Neural crest cell (in vitro differentiated cells): ENCODE measurements around the gene GIPC3. TPM values are rescaled to one million over a fixed set of nuclear protein-coding genes. Genes with fewer than 3 reads are reported as not detected.
A peak's percentile ranks its signal among the peaks of the same experiment; 100 is the strongest.

Experiments
- DNase-seq: peaks from one replicate; pipeline ENCODE4 v3.0.0; 2021; ENCODE audit warnings: low read depth, mixed read lengths, low spot score
- H3K27ac Mint-ChIP-seq: one replicate; pipeline ENCODE4 v1.8.0; 2021; ENCODE audit warnings: mild to moderate bottlenecking, mixed read lengths; ENCODE audit not compliant: unreplicated experiment
- H3K27me3 Mint-ChIP-seq: 2 replicates; pipeline ENCODE4 v1.8.0; 2021; ENCODE audit warnings: low read depth, mild to moderate bottlenecking, mixed read lengths
- H3K36me3 Mint-ChIP-seq: 2 replicates; pipeline ENCODE4 v1.8.0; 2021; ENCODE audit warnings: low read depth, mild to moderate bottlenecking, mixed read lengths
- H3K4me1 Mint-ChIP-seq: 2 replicates; pipeline ENCODE4 v1.8.0; 2021; ENCODE audit warnings: mixed read lengths
- H3K4me3 Mint-ChIP-seq: one replicate; pipeline ENCODE4 v1.8.0; 2021; ENCODE audit warnings: mild to moderate bottlenecking, mixed read lengths
- H3K9me3 Mint-ChIP-seq: 2 replicates; pipeline ENCODE4 v1.8.0; 2021; ENCODE audit warnings: mixed read lengths
- CTCF ChIP-seq: fragments of 200-600 bp; sonication (generic); conservative IDR thresholded peaks from 2 replicates; pipeline ENCODE4 v1.5.0; 2021; ENCODE audit warnings: antibody characterized with exemption, mild to moderate bottlenecking
- total RNA-seq: library from RNA; stranded (reverse); gene quantifications from 2 replicates; pipeline ENCODE4 v1.2.1, GENCODE V29; 2021

The GIPC3 gene
- total RNA-seq, 1 donor from 2014 or later = 0.19 TPM

- H3K9me3 Mint-ChIP-seq = peaks cover 3% of the 10 kb centered on the region
- no peak overlapping the region for H3K27ac Mint-ChIP-seq
- H3K4me3 Mint-ChIP-seq = no peak overlapping the region
- peaks cover 60% of the 10 kb centered on the region for H3K27me3 Mint-ChIP-seq
- H3K4me1 Mint-ChIP-seq = no peaks in the 10 kb centered on the region
- peak; percentile 44 for DNase-seq
- no peaks in the 10 kb centered on the region for H3K36me3 Mint-ChIP-seq
- TF ChIP-seq CTCF = peak; percentile 62
Observed at GRCh38 chr19:3586127-3586626, 899 bp downstream of the GIPC3 start.

GRCh38 chr19:3586707-3587346 is 1.5 kb downstream of the GIPC3 start:
- Mint-ChIP-seq H3K27me3 (peaks cover 60% of the 10 kb centered on the region), H3K9me3 (peaks cover 3% of the 10 kb centered on the region), H3K4me1 (no peaks in the 10 kb centered on the region), H3K4me3 (no peak overlapping the region), H3K27ac (no peak overlapping the region), H3K36me3 (no peaks in the 10 kb centered on the region)
- no peak for TF ChIP-seq CTCF
- DNase-seq = no peak

GRCh38 chr19:3589439-3589838 is 4.2 kb downstream of the GIPC3 start:
- Mint-ChIP-seq H3K4me3 (no peak overlapping the region), H3K27ac (no peak overlapping the region), H3K27me3 (peaks cover 55% of the 10 kb centered on the region), H3K9me3 (peaks cover 3% of the 10 kb centered on the region), H3K36me3 (no peaks in the 10 kb centered on the region), H3K4me1 (no peaks in the 10 kb centered on the region)
- no peak for TF ChIP-seq CTCF
- DNase-seq = no peak

- no peaks in the 10 kb centered on the region for H3K4me1 Mint-ChIP-seq
- TF ChIP-seq CTCF = no peak
- peaks cover 3% of the 10 kb centered on the region for H3K9me3 Mint-ChIP-seq
- H3K27me3 Mint-ChIP-seq = peaks cover 55% of the 10 kb centered on the region
- H3K36me3 Mint-ChIP-seq = no peaks in the 10 kb centered on the region
- DNase-seq = no peak
- H3K27ac Mint-ChIP-seq = no peak overlapping the region
- H3K4me3 Mint-ChIP-seq = no peak overlapping the region
Observed at GRCh38 chr19:3589949-3590348, 4.7 kb downstream of the GIPC3 start.

- no peak overlapping the region for H3K4me3 Mint-ChIP-seq
- no peaks in the 10 kb centered on the region for H3K36me3 Mint-ChIP-seq
- DNase-seq = no peak
- H3K9me3 Mint-ChIP-seq = peaks cover 3% of the 10 kb centered on the region
- H3K27me3 Mint-ChIP-seq = peaks cover 48% of the 10 kb centered on the region
- no peak overlapping the region for H3K27ac Mint-ChIP-seq
- TF ChIP-seq CTCF = no peak
- H3K4me1 Mint-ChIP-seq = no peaks in the 10 kb centered on the region
Observed at GRCh38 chr19:3590991-3591659, 5.8 kb downstream of the GIPC3 start.
